GM06990 (cell line): Measurements from ENCODE around the gene FAM117B.

Experiments used
- DNase-seq: peaks from one replicate; pipeline ENCODE4 v3.0.0-alpha.2; 2011; ENCODE audit not compliant: insufficient read length; ENCODE audit errors: extremely low read depth
- H3K27me3 ChIP-seq: replicated peaks from 2 replicates; pipeline ENCODE4 v1.6.0; 2011; ENCODE audit warnings: low read length; ENCODE audit not compliant: control insufficient read depth, insufficient read depth
- H3K36me3 ChIP-seq: 2 replicates; pipeline ENCODE4 v1.5.1; 2011; ENCODE audit warnings: low read length; ENCODE audit not compliant: control insufficient read depth, insufficient read depth
- H3K4me3 ChIP-seq: replicated peaks from 2 replicates; pipeline ENCODE4 v1.5.1; 2011; ENCODE audit warnings: low read depth, mild to moderate bottlenecking, control low read depth, low read length
- CTCF ChIP-seq: IDR thresholded peaks from 2 replicates; pipeline ENCODE4 v1.5.1; 2011; ENCODE audit warnings: low read length, control low read depth, mild to moderate bottlenecking, inconsistent platforms; ENCODE audit not compliant: insufficient read depth, poor library complexity, severe bottlenecking

FAM117B gene

GRCh38 chr2:202758604-202759003 is 123.8 kb downstream of the FAM117B start:
- no peak for TF ChIP-seq CTCF
- Histone ChIP-seq H3K36me3 (no peaks in the 10 kb centered on the region; the same call in 1 of the 2 replicates), H3K27me3 (no peaks in the 10 kb centered on the region)

GRCh38 chr2:202760848-202761247 is 126.1 kb downstream of the FAM117B start:
- no peaks in the 10 kb centered on the region; the same call in 1 of the 2 replicates for H3K36me3 ChIP-seq
- H3K4me3 ChIP-seq = no peak overlapping the region
- DNase-seq = no peak
- no peak for TF ChIP-seq CTCF
- no peaks in the 10 kb centered on the region for H3K27me3 ChIP-seq

More at GRCh38 chr2:202758604-202759003, 123.8 kb downstream of the FAM117B start:
- no peak overlapping the region for H3K4me3 ChIP-seq
- DNase-seq = no peak

DNA sequence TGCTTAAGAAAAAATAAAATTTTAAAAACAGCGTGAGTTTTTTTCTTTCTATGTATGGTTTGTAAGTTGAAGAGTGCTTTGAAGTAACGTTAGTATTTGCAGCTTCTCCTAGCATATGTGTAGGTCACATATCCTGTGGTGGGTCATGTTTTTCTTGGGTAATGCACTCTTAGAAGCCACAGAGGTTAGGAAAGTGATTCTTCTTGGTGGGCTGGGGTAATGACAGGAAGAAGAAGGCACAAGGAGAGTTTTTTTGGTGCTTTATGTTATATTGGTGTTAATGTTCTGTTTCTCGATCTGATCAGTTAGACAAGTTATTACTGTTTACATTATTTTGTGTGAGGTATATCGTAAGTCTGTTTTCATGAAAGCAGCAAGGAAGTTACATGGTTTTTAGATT is 127.8 kb downstream of the FAM117B start:
- Histone ChIP-seq H3K4me3 (no peak overlapping the region), H3K27me3 (no peaks in the 10 kb centered on the region), H3K36me3 (no peaks in the 10 kb centered on the region; the same call in 1 of the 2 replicates)
- DNase-seq = no peak
- no peak for TF ChIP-seq CTCF

DNA sequence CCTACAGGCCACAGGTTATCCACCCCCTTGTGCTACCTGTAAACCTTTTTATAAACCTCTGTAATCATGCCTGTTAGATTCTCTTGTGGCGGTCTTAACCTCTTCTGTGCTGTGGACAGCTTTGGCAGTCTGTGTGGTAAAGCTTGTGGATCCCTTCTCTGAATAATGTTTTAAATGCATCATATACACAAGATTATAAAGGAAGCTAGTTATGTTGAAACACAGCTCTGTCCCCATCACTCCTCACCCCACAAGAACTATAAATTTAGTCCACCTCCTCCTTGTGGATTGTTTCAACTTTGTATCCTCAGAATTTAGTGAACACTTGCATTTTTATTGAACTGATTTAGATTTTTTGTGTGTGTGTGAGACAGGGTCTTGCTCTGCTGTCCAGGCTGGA is 129.1 kb downstream of the FAM117B start:
- TF ChIP-seq CTCF = no peak
- Histone ChIP-seq H3K27me3 (no peaks in the 10 kb centered on the region), H3K36me3 (no peaks in the 10 kb centered on the region; the same call in 1 of the 2 replicates), H3K4me3 (no peak overlapping the region)
- no peak for DNase-seq

- Histone ChIP-seq H3K36me3 (no peaks in the 10 kb centered on the region), H3K4me3 (no peak overlapping the region), H3K27me3 (no peaks in the 10 kb centered on the region)
- no peak for TF ChIP-seq CTCF
- DNase-seq = no peak
Measured at GRCh38 chr2:202764991-202765390, 130.2 kb downstream of the FAM117B start.

DNA sequence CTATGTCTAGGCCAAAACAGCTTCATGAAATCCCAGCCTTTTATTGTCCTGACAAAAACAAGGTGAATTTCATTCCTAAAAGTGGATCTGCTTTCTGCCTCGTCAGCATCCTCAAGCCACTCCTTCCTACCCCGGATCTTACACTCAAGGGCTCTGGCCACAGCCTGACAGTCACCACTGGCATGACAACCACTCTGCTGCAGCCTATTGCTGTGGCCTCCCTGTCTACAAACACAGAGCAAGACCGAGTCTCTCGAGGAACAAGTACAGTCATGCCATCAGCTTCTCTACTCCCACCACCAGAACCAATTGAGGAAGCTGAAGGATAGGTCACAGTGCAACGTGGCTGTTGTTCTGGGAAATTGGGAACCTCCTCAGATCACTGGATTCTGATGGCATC is 130.7 kb downstream of the FAM117B start:
- no peak for TF ChIP-seq CTCF
- Histone ChIP-seq H3K4me3 (no peak overlapping the region), H3K36me3 (no peaks in the 10 kb centered on the region), H3K27me3 (no peaks in the 10 kb centered on the region)
- no peak for DNase-seq
